SK-N-MC (cell line): Measurements from ENCODE around the gene COL1A2.

ENCODE experiments used
- DNase-seq: peaks from one replicate; pipeline ENCODE4 v3.0.0-alpha.2; 2011; ENCODE audit warnings: low read depth, low spot score
- H3K27ac ChIP-seq: fragments of 200-600 bp; sonication (generic); 2 replicates; pipeline ENCODE4 v1.5.1; 2016; ENCODE audit warnings: mixed run types
- H3K36me3 ChIP-seq: fragments of 200-600 bp; sonication (generic); 2 replicates; pipeline ENCODE4 v1.6.1; 2017; ENCODE audit warnings: antibody characterized with exemption, low read length, mixed read lengths; ENCODE audit not compliant: insufficient read depth
- H3K4me3 ChIP-seq: fragments of 200-600 bp; sonication (generic); 2 replicates; pipeline ENCODE4 v1.5.1; 2016
- H3K9ac ChIP-seq: fragments of 200-600 bp; sonication (generic); 2 replicates; pipeline ENCODE4 v1.8.0; 2017; ENCODE audit warnings: mixed run types, mixed read lengths; ENCODE audit not compliant: insufficient read length
- H3K9me3 ChIP-seq: fragments of 200-600 bp; sonication (generic); 2 replicates; pipeline ENCODE4 v1.6.1; 2017; ENCODE audit warnings: low read depth, mild to moderate bottlenecking, antibody characterized with exemption, low read length, moderate library complexity, mixed read lengths
- EZH2 ChIP-seq: fragments of 200-600 bp; sonication (generic); IDR thresholded peaks from one replicate; pipeline ENCODE4 v1.6.1; 2017; ENCODE audit warnings: antibody characterized with exemption
- FOXP2 ChIP-seq: optimal IDR thresholded peaks from 2 replicates; pipeline ENCODE3; 2011; ENCODE audit warnings: mild to moderate bottlenecking, moderate library complexity; ENCODE audit not compliant: insufficient read depth; ENCODE audit errors: extremely low read length, control extremely low read depth
- POLR2AphosphoS5 ChIP-seq: IDR thresholded peaks from 2 replicates; pipeline ENCODE4 v1.6.1; 2012; ENCODE audit warnings: mild to moderate bottlenecking, low read depth, low read length, borderline replicate concordance

Gene COL1A2

GRCh38 chr7:94449151-94449725 is 54.5 kb downstream of the COL1A2 start:
- no peak overlapping the region for H3K9ac ChIP-seq
- H3K9me3 ChIP-seq = no peaks in the 10 kb centered on the region; the same call in 1 of the 2 replicates
- TF ChIP-seq POLR2AphosphoS5 (no peak), EZH2 (no peak), FOXP2 (no peak)
- peak; percentile 45 for DNase-seq
- H3K27ac ChIP-seq = no peak overlapping the region
- H3K4me3 ChIP-seq = no peak overlapping the region
- no peaks in the 10 kb centered on the region for H3K36me3 ChIP-seq

GRCh38 chr7:94450044-94450697 is 55.5 kb downstream of the COL1A2 start:
- no peak overlapping the region for H3K27ac ChIP-seq
- DNase-seq = no peak
- no peak for TF ChIP-seq EZH2
- no peak for TF ChIP-seq POLR2AphosphoS5
- TF ChIP-seq FOXP2 = no peak
- H3K9me3 ChIP-seq = no peaks in the 10 kb centered on the region; the same call in 1 of the 2 replicates
- no peak overlapping the region for H3K9ac ChIP-seq
- no peak overlapping the region for H3K4me3 ChIP-seq
- no peaks in the 10 kb centered on the region for H3K36me3 ChIP-seq

- DNase-seq = no peak
- H3K9me3 ChIP-seq = no peaks in the 10 kb centered on the region; the same call in 1 of the 2 replicates
- no peak overlapping the region for H3K4me3 ChIP-seq
- no peak overlapping the region for H3K9ac ChIP-seq
- TF ChIP-seq EZH2 (no peak), FOXP2 (no peak), POLR2AphosphoS5 (no peak)
- H3K36me3 ChIP-seq = no peaks in the 10 kb centered on the region
- no peak overlapping the region for H3K27ac ChIP-seq
Measured at GRCh38 chr7:94451187-94451586, 56.5 kb downstream of the COL1A2 start.

GRCh38 chr7:94452239-94452638 is 57.5 kb downstream of the COL1A2 start:
- Histone ChIP-seq H3K36me3 (no peaks in the 10 kb centered on the region), H3K9ac (no peak overlapping the region), H3K4me3 (no peak overlapping the region), H3K27ac (no peak overlapping the region), H3K9me3 (no peaks in the 10 kb centered on the region; the same call in 1 of the 2 replicates)
- TF ChIP-seq EZH2 (no peak), FOXP2 (no peak), POLR2AphosphoS5 (no peak)
- no peak for DNase-seq

GRCh38 chr7:94453898-94454297 is 59.2 kb downstream of the COL1A2 start:
- Histone ChIP-seq H3K4me3 (no peak overlapping the region), H3K36me3 (no peaks in the 10 kb centered on the region), H3K9me3 (no peaks in the 10 kb centered on the region; the same call in 1 of the 2 replicates), H3K27ac (no peak overlapping the region), H3K9ac (no peak overlapping the region)
- DNase-seq = no peak
- TF ChIP-seq POLR2AphosphoS5 = no peak
- TF ChIP-seq EZH2 = no peak
- TF ChIP-seq FOXP2 = no peak

- Histone ChIP-seq H3K4me3 (no peak overlapping the region), H3K27ac (no peak overlapping the region), H3K9me3 (no peaks in the 10 kb centered on the region), H3K9ac (no peak overlapping the region), H3K36me3 (no peaks in the 10 kb centered on the region)
- no peak for DNase-seq
- TF ChIP-seq FOXP2 = no peak
- no peak for TF ChIP-seq POLR2AphosphoS5
- no peak for TF ChIP-seq EZH2
Measured at GRCh38 chr7:94458041-94458440, 63.3 kb downstream of the COL1A2 start.

- no peaks in the 10 kb centered on the region for H3K36me3 ChIP-seq
- H3K9me3 ChIP-seq = no peaks in the 10 kb centered on the region
- peak; percentile 37 for DNase-seq
- no peak for TF ChIP-seq POLR2AphosphoS5
- no peak for TF ChIP-seq EZH2
- no peak for TF ChIP-seq FOXP2
- peak overlapping the region; percentile 78 for H3K27ac ChIP-seq
- H3K4me3 ChIP-seq = peak overlapping the region; percentile 44; the same call in 1 of the 2 replicates
- H3K9ac ChIP-seq = peak overlapping the region; percentile 50
Measured at GRCh38 chr7:94466516-94466915, 71.8 kb downstream of the COL1A2 start.

GRCh38 chr7:94471604-94472003 is 76.9 kb downstream of the COL1A2 start:
- no peaks in the 10 kb centered on the region for H3K36me3 ChIP-seq
- TF ChIP-seq FOXP2 (no peak), EZH2 (no peak), POLR2AphosphoS5 (no peak)
- no peak overlapping the region for H3K4me3 ChIP-seq
- H3K27ac ChIP-seq = no peak overlapping the region
- H3K9me3 ChIP-seq = no peaks in the 10 kb centered on the region
- H3K9ac ChIP-seq = no peak overlapping the region
- DNase-seq = no peak

- no peak for DNase-seq
- Histone ChIP-seq H3K27ac (no peak overlapping the region), H3K9me3 (no peaks in the 10 kb centered on the region), H3K9ac (no peak overlapping the region), H3K36me3 (no peaks in the 10 kb centered on the region), H3K4me3 (no peak overlapping the region)
- no peak for TF ChIP-seq FOXP2
- no peak for TF ChIP-seq EZH2
- TF ChIP-seq POLR2AphosphoS5 = no peak
Measured at GRCh38 chr7:94472608-94473007, 77.9 kb downstream of the COL1A2 start.
